ENCODE measurements around the gene STIMATE.

DNA sequence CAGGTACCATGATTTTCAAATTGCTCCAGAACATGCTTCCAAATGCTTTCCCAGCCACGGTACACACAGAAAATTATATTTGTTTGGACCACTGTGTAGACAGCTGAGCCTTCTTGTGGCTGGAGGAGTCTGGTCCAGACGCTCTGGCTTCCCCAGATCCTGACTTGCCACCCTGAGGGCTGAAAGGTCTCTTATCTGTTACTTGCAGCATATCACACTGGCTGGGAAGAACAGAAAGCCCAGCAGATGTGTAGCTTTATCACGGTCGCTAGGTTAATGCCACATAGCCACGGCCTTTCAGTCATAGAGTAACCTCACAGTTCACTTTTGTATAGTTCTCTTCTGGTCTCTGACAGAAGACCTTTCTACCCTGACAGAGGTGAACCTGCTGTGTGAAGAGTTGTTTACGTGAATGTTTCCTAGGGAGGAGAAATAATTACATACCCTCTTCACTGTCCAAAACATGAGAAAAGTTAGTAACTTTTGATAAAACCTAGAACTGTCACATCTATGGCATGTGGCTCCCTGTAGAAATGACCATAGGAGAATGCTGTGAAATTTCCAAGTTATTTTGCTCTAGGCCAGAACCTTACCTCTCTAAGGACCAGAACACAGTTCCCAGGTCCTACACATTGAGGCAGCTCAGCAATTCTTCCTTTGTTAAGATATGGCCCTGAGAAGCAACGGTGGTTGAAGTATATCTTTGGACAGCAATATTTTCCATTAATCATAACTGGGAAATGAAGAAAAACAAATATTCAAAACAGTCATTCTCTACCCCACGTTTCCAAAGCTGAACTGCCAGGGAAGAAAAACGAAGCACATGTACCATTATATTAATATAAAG lies 15.8 kb upstream of the STIMATE start:
- TF ChIP-seq, protein P1, sequence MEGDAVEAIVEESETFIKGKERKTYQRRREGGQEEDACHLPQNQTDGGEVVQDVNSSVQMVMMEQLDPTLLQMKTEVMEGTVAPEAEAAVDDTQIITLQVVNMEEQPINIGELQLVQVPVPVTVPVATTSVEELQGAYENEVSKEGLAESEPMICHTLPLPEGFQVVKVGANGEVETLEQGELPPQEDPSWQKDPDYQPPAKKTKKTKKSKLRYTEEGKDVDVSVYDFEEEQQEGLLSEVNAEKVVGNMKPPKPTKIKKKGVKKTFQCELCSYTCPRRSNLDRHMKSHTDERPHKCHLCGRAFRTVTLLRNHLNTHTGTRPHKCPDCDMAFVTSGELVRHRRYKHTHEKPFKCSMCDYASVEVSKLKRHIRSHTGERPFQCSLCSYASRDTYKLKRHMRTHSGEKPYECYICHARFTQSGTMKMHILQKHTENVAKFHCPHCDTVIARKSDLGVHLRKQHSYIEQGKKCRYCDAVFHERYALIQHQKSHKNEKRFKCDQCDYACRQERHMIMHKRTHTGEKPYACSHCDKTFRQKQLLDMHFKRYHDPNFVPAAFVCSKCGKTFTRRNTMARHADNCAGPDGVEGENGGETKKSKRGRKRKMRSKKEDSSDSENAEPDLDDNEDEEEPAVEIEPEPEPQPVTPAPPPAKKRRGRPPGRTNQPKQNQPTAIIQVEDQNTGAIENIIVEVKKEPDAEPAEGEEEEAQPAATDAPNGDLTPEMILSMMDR (conservative IDR thresholded peaks at IDR 0.05) = no peak
- TF ChIP-seq ZFX (IDR thresholded peaks at IDR 0.05) = no peak
